GM23338 (cell line): Measurements from ENCODE around the gene TCERG1L. TPM values are rescaled to one million over a fixed set of nuclear protein-coding genes. Genes with fewer than 3 reads are reported as not detected.

Experiments used
- ATAC-seq: fragments of 200-7000 bp; cut with Tn5 transposase; 3 replicates; pipeline ENCODE4 v1.9.1; 2020
- DNase-seq: peaks from one replicate; pipeline ENCODE4 v3.0.0-alpha.2; 2015; ENCODE audit warnings: low spot score
- H2AFZ ChIP-seq: fragments of 200-600 bp; sonication (generic); 2 replicates; pipeline ENCODE4 v1.8.0; 2016; ENCODE audit warnings: antibody characterized with exemption, mild to moderate bottlenecking, moderate library complexity
- H3F3A ChIP-seq: fragments of 200-600 bp; sonication (generic); replicated peaks from 2 replicates; pipeline ENCODE4 v1.8.0; 2017; ENCODE audit warnings: antibody characterized with exemption, mixed run types, low read depth
- H3K27ac ChIP-seq: fragments of 200-600 bp; sonication (generic); 2 replicates; pipeline ENCODE4 v1.6.1; 2016; ENCODE audit warnings: low read depth
- H3K27me3 ChIP-seq: fragments of 200-600 bp; sonication (generic); 2 replicates; pipeline ENCODE4 v1.8.0; 2016; ENCODE audit warnings: mild to moderate bottlenecking, mixed run types, moderate library complexity; ENCODE audit not compliant: insufficient read depth
- H3K36me3 ChIP-seq: fragments of 200-600 bp; sonication (generic); 2 replicates; pipeline ENCODE4 v1.8.0; 2016; ENCODE audit warnings: mild to moderate bottlenecking; ENCODE audit not compliant: insufficient read depth
- H3K4me1 ChIP-seq: fragments of 200-600 bp; sonication (generic); 2 replicates; pipeline ENCODE4 v1.8.0; 2016; ENCODE audit warnings: mild to moderate bottlenecking, moderate library complexity; ENCODE audit not compliant: insufficient read depth
- H3K4me2 ChIP-seq: fragments of 200-600 bp; sonication (generic); 2 replicates; pipeline ENCODE4 v1.7.1; 2017; ENCODE audit warnings: mixed run types
- H3K4me3 ChIP-seq: fragments of 200-600 bp; sonication (generic); 2 replicates; pipeline ENCODE4 v1.6.1; 2016; ENCODE audit warnings: mixed run types
- H3K79me2 ChIP-seq: fragments of 200-600 bp; sonication (generic); replicated peaks from 2 replicates; pipeline ENCODE4 v1.8.0; 2017; ENCODE audit warnings: mild to moderate bottlenecking; ENCODE audit not compliant: insufficient read depth
- H3K9me2 ChIP-seq: fragments of 200-600 bp; sonication (generic); 2 replicates; pipeline ENCODE4 v1.8.0; 2017; ENCODE audit not compliant: insufficient read depth
- H4K20me1 ChIP-seq: fragments of 200-600 bp; sonication (generic); replicated peaks from 2 replicates; pipeline ENCODE4 v1.8.0; 2017; ENCODE audit warnings: mild to moderate bottlenecking; ENCODE audit not compliant: insufficient read depth
- H3K27ac Mint-ChIP-seq: 2 replicates; pipeline ENCODE4 v1.8.0; 2020; ENCODE audit warnings: inconsistent platforms, mild to moderate bottlenecking, moderate library complexity, mixed read lengths
- H3K27me3 Mint-ChIP-seq: 3 replicates; pipeline ENCODE4 v1.8.0; 2022; ENCODE audit warnings: low read depth, mild to moderate bottlenecking, moderate library complexity, mixed read lengths, inconsistent platforms; ENCODE audit not compliant: insufficient read depth, poor library complexity
- H3K36me3 Mint-ChIP-seq: 3 replicates; pipeline ENCODE4 v1.8.0; 2021; ENCODE audit warnings: low read depth, mild to moderate bottlenecking, inconsistent platforms, moderate library complexity, mixed read lengths
- H3K4me1 Mint-ChIP-seq: 3 replicates; pipeline ENCODE4 v1.8.0; 2020; ENCODE audit warnings: mild to moderate bottlenecking, inconsistent platforms, mixed read lengths
- H3K4me3 Mint-ChIP-seq: 3 replicates; pipeline ENCODE4 v1.8.0; 2021; ENCODE audit warnings: moderate library complexity, mild to moderate bottlenecking, inconsistent platforms, mixed read lengths
- H3K9me3 Mint-ChIP-seq: 3 replicates; pipeline ENCODE4 v1.8.0; 2020; ENCODE audit warnings: moderate library complexity, mild to moderate bottlenecking, inconsistent platforms, mixed read lengths
- CREB1 ChIP-seq: fragments of 250-450 bp; sonication (Bioruptor Pico); IDR thresholded peaks from 2 replicates; pipeline ENCODE4 v1.5.0; 2020; ENCODE audit warnings: low read depth, mild to moderate bottlenecking, moderate library complexity
- JUNB ChIP-seq: IDR thresholded peaks from one replicate; pipeline ENCODE4 v1.6.1; 2016; ENCODE audit warnings: antibody characterized with exemption; ENCODE audit not compliant: unreplicated experiment
- NANOG ChIP-seq: IDR thresholded peaks from 2 replicates; pipeline ENCODE4 v1.6.1; 2016; ENCODE audit warnings: antibody characterized with exemption, borderline replicate concordance
- POLR2AphosphoS5 ChIP-seq: IDR thresholded peaks from 2 replicates; pipeline ENCODE4 v1.6.1; 2016; ENCODE audit warnings: antibody characterized with exemption, low read depth
- ZNF331 ChIP-seq: fragments of 250-450 bp; sonication (Bioruptor Pico); IDR thresholded peaks from 2 replicates; pipeline ENCODE4 v1.5.0; 2020; ENCODE audit warnings: low read depth, mild to moderate bottlenecking, moderate library complexity
- polyA plus RNA-seq: library from polyadenylated mRNA; unstranded; fragments of >200 nt; fragmentation: Nextera tagmentation; extraction: Ambion mirVana; gene quantifications from 2 replicates; pipeline ENCODE4 v1.2.1, GENCODE V29; 2016
- total RNA-seq: library from RNA; depleted of rRNA; stranded (reverse); fragments of >200 nt; shearing (Covaris generic); gene quantifications from 2 replicates; pipeline ENCODE4 v1.2.3, GENCODE V29; 2014
- TF ChIP-seq, protein P1 (sequence below): IDR thresholded peaks from one replicate; pipeline ENCODE4 v1.6.1; 2018; ENCODE audit warnings: antibody characterized with exemption; ENCODE audit not compliant: unreplicated experiment
- TF ChIP-seq, protein P2 (sequence below), 2 experiments: fragments of 200-600 bp in 1 of 2; sonication (generic) in 1 of 2; conservative IDR thresholded peaks; 2 replicates each; pipeline versions ENCODE4 v1.5.1 to v1.6.1; 2016 to 2017; ENCODE audit warnings: antibody characterized with exemption in 2 of 2, low read depth in 2 of 2, mild to moderate bottlenecking in 2 of 2, moderate library complexity in 1 of 2
- TF ChIP-seq, protein P3 (sequence below): fragments of 250-450 bp; sonication (Bioruptor Pico); IDR thresholded peaks from 2 replicates; pipeline ENCODE4 v1.5.0; 2020; ENCODE audit warnings: mild to moderate bottlenecking, moderate library complexity
- TF ChIP-seq, protein P4 (sequence below): IDR thresholded peaks from 2 replicates; pipeline ENCODE4 v1.6.1; 2016; ENCODE audit warnings: antibody characterized with exemption

Gene TCERG1L
- total and polyA plus RNA-seq, 2 experiments from 2014 or later, result 3.9 to 5.5 TPM

DNA sequence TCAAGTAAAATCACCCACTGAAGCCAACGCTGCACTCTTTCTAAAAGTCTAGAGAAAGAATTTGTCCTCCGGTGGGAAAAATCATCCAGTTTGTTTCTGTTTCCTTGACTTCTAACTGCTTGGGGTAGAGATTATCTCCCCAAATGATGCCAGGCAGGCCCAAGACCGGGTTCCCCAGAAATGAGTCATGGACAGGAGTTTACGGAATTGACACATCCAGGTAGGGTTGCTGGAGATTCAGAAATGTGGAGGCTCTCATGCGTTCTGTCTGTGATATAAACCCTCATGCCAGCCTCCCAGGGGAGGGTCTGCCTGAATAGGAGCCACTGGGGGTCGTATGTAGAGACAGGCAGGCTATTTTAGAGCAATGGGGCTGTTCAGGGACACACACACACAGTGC is 230.9 kb downstream of the TCERG1L start:
- peaks cover 80% of the 10 kb centered on the region for H3K9me3 Mint-ChIP-seq
- TF ChIP-seq JUNB (no peak), CREB1 (CRISPR knock-in tag) (no peak), ZNF331 (CRISPR knock-in tag) (no peak), NANOG (no peak), POLR2AphosphoS5 (no peak)
- TF ChIP-seq, protein P1, sequence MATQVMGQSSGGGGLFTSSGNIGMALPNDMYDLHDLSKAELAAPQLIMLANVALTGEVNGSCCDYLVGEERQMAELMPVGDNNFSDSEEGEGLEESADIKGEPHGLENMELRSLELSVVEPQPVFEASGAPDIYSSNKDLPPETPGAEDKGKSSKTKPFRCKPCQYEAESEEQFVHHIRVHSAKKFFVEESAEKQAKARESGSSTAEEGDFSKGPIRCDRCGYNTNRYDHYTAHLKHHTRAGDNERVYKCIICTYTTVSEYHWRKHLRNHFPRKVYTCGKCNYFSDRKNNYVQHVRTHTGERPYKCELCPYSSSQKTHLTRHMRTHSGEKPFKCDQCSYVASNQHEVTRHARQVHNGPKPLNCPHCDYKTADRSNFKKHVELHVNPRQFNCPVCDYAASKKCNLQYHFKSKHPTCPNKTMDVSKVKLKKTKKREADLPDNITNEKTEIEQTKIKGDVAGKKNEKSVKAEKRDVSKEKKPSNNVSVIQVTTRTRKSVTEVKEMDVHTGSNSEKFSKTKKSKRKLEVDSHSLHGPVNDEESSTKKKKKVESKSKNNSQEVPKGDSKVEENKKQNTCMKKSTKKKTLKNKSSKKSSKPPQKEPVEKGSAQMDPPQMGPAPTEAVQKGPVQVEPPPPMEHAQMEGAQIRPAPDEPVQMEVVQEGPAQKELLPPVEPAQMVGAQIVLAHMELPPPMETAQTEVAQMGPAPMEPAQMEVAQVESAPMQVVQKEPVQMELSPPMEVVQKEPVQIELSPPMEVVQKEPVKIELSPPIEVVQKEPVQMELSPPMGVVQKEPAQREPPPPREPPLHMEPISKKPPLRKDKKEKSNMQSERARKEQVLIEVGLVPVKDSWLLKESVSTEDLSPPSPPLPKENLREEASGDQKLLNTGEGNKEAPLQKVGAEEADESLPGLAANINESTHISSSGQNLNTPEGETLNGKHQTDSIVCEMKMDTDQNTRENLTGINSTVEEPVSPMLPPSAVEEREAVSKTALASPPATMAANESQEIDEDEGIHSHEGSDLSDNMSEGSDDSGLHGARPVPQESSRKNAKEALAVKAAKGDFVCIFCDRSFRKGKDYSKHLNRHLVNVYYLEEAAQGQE, result no peak
- TF ChIP-seq, protein P2, sequence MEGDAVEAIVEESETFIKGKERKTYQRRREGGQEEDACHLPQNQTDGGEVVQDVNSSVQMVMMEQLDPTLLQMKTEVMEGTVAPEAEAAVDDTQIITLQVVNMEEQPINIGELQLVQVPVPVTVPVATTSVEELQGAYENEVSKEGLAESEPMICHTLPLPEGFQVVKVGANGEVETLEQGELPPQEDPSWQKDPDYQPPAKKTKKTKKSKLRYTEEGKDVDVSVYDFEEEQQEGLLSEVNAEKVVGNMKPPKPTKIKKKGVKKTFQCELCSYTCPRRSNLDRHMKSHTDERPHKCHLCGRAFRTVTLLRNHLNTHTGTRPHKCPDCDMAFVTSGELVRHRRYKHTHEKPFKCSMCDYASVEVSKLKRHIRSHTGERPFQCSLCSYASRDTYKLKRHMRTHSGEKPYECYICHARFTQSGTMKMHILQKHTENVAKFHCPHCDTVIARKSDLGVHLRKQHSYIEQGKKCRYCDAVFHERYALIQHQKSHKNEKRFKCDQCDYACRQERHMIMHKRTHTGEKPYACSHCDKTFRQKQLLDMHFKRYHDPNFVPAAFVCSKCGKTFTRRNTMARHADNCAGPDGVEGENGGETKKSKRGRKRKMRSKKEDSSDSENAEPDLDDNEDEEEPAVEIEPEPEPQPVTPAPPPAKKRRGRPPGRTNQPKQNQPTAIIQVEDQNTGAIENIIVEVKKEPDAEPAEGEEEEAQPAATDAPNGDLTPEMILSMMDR (conservative IDR thresholded peaks at IDR 0.05; ENCODE audit: low read depth in 2 of 2), result no peak
- TF ChIP-seq, protein P3, sequence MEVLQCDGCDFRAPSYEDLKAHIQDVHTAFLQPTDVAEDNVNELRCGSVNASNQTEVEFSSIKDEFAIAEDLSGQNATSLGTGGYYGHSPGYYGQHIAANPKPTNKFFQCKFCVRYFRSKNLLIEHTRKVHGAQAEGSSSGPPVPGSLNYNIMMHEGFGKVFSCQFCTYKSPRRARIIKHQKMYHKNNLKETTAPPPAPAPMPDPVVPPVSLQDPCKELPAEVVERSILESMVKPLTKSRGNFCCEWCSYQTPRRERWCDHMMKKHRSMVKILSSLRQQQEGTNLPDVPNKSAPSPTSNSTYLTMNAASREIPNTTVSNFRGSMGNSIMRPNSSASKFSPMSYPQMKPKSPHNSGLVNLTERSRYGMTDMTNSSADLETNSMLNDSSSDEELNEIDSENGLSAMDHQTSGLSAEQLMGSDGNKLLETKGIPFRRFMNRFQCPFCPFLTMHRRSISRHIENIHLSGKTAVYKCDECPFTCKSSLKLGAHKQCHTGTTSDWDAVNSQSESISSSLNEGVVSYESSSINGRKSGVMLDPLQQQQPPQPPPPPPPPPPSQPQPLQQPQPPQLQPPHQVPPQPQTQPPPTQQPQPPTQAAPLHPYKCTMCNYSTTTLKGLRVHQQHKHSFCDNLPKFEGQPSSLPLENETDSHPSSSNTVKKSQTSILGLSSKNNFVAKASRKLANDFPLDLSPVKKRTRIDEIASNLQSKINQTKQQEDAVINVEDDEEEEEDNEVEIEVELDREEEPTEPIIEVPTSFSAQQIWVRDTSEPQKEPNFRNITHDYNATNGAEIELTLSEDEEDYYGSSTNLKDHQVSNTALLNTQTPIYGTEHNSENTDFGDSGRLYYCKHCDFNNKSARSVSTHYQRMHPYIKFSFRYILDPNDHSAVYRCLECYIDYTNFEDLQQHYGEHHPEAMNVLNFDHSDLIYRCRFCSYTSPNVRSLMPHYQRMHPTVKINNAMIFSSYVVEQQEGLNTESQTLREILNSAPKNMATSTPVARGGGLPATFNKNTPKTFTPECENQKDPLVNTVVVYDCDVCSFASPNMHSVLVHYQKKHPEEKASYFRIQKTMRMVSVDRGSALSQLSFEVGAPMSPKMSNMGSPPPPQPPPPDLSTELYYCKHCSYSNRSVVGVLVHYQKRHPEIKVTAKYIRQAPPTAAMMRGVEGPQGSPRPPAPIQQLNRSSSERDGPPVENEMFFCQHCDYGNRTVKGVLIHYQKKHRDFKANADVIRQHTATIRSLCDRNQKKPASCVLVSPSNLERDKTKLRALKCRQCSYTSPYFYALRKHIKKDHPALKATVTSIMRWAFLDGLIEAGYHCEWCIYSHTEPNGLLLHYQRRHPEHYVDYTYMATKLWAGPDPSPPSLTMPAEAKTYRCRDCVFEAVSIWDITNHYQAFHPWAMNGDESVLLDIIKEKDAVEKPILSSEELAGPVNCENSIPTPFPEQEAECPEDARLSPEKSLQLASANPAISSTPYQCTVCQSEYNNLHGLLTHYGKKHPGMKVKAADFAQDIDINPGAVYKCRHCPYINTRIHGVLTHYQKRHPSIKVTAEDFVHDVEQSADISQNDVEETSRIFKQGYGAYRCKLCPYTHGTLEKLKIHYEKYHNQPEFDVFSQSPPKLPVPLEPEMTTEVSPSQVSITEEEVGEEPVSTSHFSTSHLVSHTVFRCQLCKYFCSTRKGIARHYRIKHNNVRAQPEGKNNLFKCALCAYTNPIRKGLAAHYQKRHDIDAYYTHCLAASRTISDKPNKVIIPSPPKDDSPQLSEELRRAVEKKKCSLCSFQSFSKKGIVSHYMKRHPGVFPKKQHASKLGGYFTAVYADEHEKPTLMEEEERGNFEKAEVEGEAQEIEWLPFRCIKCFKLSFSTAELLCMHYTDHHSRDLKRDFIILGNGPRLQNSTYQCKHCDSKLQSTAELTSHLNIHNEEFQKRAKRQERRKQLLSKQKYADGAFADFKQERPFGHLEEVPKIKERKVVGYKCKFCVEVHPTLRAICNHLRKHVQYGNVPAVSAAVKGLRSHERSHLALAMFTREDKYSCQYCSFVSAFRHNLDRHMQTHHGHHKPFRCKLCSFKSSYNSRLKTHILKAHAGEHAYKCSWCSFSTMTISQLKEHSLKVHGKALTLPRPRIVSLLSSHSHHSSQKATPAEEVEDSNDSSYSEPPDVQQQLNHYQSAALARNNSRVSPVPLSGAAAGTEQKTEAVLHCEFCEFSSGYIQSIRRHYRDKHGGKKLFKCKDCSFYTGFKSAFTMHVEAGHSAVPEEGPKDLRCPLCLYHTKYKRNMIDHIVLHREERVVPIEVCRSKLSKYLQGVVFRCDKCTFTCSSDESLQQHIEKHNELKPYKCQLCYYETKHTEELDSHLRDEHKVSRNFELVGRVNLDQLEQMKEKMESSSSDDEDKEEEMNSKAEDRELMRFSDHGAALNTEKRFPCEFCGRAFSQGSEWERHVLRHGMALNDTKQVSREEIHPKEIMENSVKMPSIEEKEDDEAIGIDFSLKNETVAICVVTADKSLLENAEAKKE (CRISPR knock-in tag), result no peak
- TF ChIP-seq, protein P4, sequence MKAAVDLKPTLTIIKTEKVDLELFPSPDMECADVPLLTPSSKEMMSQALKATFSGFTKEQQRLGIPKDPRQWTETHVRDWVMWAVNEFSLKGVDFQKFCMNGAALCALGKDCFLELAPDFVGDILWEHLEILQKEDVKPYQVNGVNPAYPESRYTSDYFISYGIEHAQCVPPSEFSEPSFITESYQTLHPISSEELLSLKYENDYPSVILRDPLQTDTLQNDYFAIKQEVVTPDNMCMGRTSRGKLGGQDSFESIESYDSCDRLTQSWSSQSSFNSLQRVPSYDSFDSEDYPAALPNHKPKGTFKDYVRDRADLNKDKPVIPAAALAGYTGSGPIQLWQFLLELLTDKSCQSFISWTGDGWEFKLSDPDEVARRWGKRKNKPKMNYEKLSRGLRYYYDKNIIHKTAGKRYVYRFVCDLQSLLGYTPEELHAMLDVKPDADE, result no peak
- Histone ChIP-seq H2AFZ (no peak overlapping the region), H3K27me3 (no peaks in the 10 kb centered on the region), H3K4me2 (no peak overlapping the region), H3K9me2 (peaks cover 3% of the 10 kb centered on the region; the same call in 1 of the 2 replicates), H3K4me1 (no peaks in the 10 kb centered on the region), H3F3A (no peaks in the 10 kb centered on the region), H3K36me3 (no peaks in the 10 kb centered on the region), H4K20me1 (no peaks in the 10 kb centered on the region), H3K27ac (no peak overlapping the region), H3K4me3 (no peak overlapping the region), H3K79me2 (no peaks in the 10 kb centered on the region)
- no peak overlapping the region for H3K4me3 Mint-ChIP-seq
- ATAC-seq, result no peak
- H3K4me1 Mint-ChIP-seq, result no peaks in the 10 kb centered on the region
- H3K27me3 Mint-ChIP-seq, result peaks cover 9% of the 10 kb centered on the region
- peaks cover 13% of the 10 kb centered on the region for H3K36me3 Mint-ChIP-seq
- H3K27ac Mint-ChIP-seq, result no peak overlapping the region
- no peak for DNase-seq
